HG03039 (cell line): ENCODE results near the gene WNT1.

ENCODE experiments used
- ATAC-seq: cut with Tn5 transposase; IDR thresholded peaks from one replicate; pipeline ENCODE4 v1.9.1; 2021; ENCODE audit warnings: mild to moderate bottlenecking, moderate library complexity; ENCODE audit not compliant: unreplicated experiment

Gene WNT1

GRCh38 chr12:48978291-48978740 is at the start of gene WNT1:
Gene WNT1, plus strand, starts transcription at chr12:48978322. Its CDS starts 329 bp downstream, at chr12:48978651.
- no peak for ATAC-seq

- ATAC-seq, result no peak
Observed at GRCh38 chr12:48929551-48929950, 48.6 kb upstream of the WNT1 start.

- no peak for ATAC-seq
Observed at GRCh38 chr12:48930475-48930874, 47.6 kb upstream of the WNT1 start.

GRCh38 chr12:48932878-48933277 is 45.2 kb upstream of the WNT1 start:
- no peak for ATAC-seq

- no peak for ATAC-seq
Observed at GRCh38 chr12:48933664-48934311, 44.3 kb upstream of the WNT1 start.

GRCh38 chr12:48934312-48934706 is 43.8 kb upstream of the WNT1 start:
- no peak for ATAC-seq

- ATAC-seq, result no peak
Observed at GRCh38 chr12:48936379-48936979, 41.6 kb upstream of the WNT1 start.

- no peak for ATAC-seq
Observed at GRCh38 chr12:48937170-48937569, 41.0 kb upstream of the WNT1 start.

- no peak for ATAC-seq
Observed at GRCh38 chr12:48938805-48939204, 39.3 kb upstream of the WNT1 start.

GRCh38 chr12:48940181-48940580 is 37.9 kb upstream of the WNT1 start:
- no peak for ATAC-seq

- no peak for ATAC-seq
Observed at GRCh38 chr12:48943221-48943620, 34.9 kb upstream of the WNT1 start.

- no peak for ATAC-seq
Observed at GRCh38 chr12:48946205-48946604, 31.9 kb upstream of the WNT1 start.

GRCh38 chr12:48946943-48947342 is 31.2 kb upstream of the WNT1 start:
- no peak for ATAC-seq

- ATAC-seq, result no peak
Observed at GRCh38 chr12:48947727-48948126, 30.4 kb upstream of the WNT1 start.

GRCh38 chr12:48952691-48953090 is 25.4 kb upstream of the WNT1 start:
- no peak for ATAC-seq

- no peak for ATAC-seq
Observed at GRCh38 chr12:48954061-48954460, 24.1 kb upstream of the WNT1 start.

- ATAC-seq, result no peak
Observed at GRCh38 chr12:48954841-48955501, 23.2 kb upstream of the WNT1 start.

- peak; percentile 10 for ATAC-seq
Observed at GRCh38 chr12:48956279-48957140, 21.6 kb upstream of the WNT1 start.

- ATAC-seq, result peak; percentile 91
Observed at GRCh38 chr12:48957141-48958048, 20.7 kb upstream of the WNT1 start, which contains the start of gene ARF3. Gene ARF3, minus strand, starts transcription at chr12:48957487. Its CDS starts 16,392 bp downstream, at chr12:48941095.

GRCh38 chr12:48958049-48958388 is 20.1 kb upstream of the WNT1 start:
- no peak for ATAC-seq
